OCI-LY1 (cell line): Measurements from ENCODE around the gene REG4.
"Not testable (repeated sequence)": the region's sequence is repeated elsewhere in the genome, so short reads cannot be mapped to it uniquely, and the experiment has no call there.

ENCODE experiments used
- EZH2 ChIP-seq: fragments of 200-600 bp; sonication (generic), shearing (Covaris generic); IDR thresholded peaks from 2 replicates; pipeline ENCODE4 v1.8.0; 2017; ENCODE audit warnings: borderline replicate concordance, mixed run types, mild to moderate bottlenecking, antibody characterized with exemption, low read length, moderate library complexity, mixed read lengths
- TF ChIP-seq, protein P1 (sequence below): fragments of 200-600 bp; sonication (generic), shearing (Covaris generic); IDR thresholded peaks from 2 replicates; pipeline ENCODE4 v1.5.1; 2017; ENCODE audit warnings: mild to moderate bottlenecking, antibody characterized with exemption, low read length, moderate library complexity, mixed read lengths

GRCh38 chr1:119858556-119859214 lies 47.4 kb upstream of the REG4 start:
- TF ChIP-seq, protein P1, sequence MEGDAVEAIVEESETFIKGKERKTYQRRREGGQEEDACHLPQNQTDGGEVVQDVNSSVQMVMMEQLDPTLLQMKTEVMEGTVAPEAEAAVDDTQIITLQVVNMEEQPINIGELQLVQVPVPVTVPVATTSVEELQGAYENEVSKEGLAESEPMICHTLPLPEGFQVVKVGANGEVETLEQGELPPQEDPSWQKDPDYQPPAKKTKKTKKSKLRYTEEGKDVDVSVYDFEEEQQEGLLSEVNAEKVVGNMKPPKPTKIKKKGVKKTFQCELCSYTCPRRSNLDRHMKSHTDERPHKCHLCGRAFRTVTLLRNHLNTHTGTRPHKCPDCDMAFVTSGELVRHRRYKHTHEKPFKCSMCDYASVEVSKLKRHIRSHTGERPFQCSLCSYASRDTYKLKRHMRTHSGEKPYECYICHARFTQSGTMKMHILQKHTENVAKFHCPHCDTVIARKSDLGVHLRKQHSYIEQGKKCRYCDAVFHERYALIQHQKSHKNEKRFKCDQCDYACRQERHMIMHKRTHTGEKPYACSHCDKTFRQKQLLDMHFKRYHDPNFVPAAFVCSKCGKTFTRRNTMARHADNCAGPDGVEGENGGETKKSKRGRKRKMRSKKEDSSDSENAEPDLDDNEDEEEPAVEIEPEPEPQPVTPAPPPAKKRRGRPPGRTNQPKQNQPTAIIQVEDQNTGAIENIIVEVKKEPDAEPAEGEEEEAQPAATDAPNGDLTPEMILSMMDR: not testable (repeated sequence)
- not testable (repeated sequence) for TF ChIP-seq EZH2
